ENCODE measurements around the gene SHROOM2.

Gene SHROOM2

DNA sequence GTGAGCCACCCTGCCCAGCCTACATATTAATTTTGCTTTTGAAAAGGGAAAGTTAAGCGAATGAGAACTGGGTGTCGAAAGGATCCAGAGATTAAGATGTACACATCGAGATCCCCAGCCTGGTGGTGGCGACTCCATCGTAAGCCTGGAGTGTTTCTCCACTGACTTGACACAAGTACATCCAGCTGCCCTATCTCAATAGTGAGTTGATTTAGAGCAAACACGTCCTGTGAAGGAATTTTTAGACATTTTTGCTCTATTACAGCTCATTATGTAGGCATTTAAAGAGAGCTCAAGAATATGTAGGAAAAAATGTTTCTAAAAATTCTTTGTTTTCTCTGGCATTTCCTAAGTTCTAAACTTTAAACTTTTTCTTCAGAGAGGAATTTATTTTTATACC, 169.3 kb downstream of the SHROOM2 start:
- no peak for DNase-seq

DNA sequence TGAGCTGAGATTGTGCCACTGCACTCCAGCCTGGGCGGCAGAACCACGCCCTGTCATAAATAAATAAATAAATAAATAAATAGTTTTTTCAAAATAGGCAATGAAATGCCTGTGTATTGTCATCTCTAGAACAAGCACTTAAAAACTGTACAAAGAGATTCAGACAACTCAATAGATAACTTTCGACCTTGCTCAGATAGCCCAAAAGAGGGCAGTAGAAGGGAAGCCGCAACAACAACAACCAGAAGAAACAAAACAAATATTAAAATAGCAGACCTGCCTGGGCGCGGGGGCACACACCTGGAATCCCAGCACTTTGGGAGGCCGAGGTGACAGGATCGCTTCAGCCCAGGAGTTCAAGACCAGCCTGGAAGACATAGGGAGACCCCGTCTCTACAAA, 171.5 kb downstream of the SHROOM2 start:
- no peak for DNase-seq

DNA sequence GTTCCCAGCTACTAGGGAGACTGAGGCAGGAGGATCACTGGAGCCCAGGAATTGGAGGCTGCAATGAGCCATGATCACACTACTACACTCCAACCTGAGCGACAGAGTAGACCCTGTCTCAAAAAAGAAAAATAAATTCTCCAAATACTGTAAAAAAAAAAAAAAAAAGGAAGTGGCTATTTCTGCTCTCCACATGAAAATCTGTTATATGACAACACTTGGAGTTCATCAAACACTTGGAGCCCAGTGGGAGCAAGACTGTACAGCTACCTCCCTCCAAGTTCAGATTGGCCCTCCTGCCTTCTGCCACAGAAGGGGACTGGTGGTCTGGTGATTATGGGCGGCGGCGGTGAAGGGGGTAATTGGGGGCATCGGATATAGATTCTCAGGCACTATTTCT, 172.0 kb downstream of the SHROOM2 start:
- no peak for DNase-seq

DNA sequence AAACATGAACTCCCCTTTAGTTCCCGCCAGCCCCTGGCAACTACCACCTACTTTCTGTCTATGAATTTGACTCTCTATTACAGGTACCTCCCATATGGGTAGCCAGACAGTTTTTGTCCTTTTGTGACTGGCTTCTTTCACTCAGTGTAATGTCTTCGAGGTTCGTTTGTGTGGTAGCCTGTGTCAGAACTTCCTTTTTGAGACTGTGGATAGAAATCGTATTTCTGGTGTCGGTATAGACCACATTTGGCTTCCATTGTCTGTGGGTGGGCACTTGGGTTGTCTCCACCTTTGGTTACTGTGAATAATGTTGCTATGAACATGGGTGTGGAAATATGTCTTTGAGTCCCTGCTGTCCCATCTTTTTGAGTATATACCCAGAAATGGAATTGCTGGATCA, 175.5 kb downstream of the SHROOM2 start:
- DNase-seq, result no peak

DNA sequence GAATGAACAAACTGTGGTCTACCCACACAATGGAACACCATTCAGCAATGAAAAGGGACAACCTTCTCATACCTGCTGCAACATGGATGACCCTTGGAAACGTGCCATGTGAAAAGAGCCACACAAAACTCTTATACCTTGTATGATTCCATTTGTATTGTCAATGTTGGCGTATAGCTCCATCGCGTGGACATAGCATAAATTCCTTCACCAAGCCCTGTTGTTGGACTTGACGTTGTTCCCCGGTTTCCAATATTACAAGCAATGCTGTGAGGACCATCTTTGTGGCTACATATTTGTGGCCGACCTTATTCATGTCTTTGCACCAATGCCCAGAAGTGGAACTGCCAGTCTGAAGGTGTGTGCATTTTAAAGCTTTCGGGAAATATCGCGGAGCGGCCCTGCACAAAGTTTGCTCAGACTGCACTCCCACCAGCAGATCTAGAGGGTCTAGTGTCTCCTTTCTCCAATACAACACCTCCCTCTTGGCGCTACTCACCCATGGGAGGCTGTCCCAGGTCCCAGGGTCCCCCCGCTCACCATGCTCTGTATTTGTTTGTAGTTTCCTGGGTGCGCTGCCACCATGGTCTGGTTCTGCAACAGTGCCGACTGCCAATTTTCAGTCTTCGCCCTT, 180.7 kb downstream of the SHROOM2 start, which contains the start of gene CLDN34:
CLDN34 (plus strand) TSS at position 584 of the 634 bp plus-strand sequence; CDS start at position 584, 0 bp downstream.
- DNase-seq, result no peak

DNA sequence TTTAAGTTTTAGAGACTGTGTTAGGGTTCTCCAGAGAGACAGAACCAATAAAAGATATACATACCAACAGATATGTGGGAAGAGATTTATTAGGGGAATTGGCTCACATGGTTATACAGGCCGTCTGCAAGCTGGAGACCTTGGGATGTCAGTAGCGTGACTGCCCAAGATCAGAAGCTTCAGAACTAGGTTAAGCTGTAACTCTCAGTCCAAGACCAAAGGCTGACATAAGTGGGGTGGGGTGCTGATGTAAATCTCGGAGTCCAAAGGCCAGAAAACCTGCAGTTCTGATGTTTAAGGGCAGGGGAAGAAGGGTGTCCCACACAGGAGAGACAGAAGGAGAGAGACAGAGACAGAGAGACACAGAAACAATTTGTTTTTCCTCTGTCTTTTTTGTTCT, 191.4 kb downstream of the SHROOM2 start:
- DNase-seq, result no peak

DNA sequence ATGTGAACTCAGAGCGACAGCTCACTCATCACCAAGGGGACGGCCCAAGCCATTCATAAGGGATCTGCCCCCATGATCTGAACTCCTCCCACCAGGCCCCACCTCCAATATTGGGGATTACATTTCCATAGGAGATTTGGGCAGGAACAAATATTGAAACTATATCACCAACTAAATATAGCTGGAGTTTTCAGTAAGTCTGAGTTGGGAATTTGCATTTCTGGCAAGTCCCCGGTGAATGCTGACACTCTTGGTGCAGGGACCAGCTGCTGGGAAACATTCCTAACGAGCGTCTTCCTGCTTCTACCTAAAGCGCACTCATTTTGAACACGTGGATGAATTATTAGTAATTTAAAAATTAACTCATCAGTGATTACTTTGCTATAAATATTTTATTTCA, 194.2 kb downstream of the SHROOM2 start:
- DNase-seq, result no peak

DNA sequence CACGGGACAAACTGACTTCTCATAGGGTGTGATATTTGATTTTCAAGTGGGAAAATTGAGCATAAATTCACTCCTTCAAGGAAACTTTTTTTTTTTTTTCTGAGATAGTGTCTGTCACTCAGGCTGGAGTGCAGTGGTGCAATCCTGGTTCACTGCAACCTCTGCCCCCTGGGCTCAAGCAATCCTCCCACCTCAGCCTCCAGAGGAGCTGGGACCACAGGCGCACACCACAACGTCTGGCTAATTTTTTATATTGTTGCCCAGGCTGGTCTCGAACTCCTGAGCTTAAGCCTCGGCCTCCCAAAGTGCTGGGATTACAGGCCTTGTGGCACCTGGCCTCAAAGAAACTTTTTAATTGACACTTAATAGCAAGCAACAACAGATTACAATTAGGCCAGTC, 194.7 kb downstream of the SHROOM2 start:
- no peak for DNase-seq

DNA sequence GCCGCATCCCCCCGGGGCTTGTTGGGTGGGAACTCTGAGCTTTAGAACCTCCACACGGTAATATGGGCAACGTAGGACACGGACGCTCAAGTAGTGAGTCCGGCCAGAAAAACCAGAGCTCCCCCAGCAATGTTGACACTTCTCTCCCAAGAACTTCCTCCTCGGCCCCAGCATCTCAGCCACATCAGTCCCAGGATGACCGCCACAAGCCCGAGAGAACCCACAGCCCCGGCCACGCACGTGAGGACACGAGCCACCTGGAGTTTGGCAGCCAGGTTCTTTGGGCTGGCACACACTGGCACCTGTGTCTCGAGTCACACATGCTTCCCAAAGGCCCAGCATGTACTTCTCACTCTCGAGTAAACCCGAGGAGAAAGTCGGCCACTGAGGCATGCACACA, 197.2 kb downstream of the SHROOM2 start:
- no peak for DNase-seq

DNA sequence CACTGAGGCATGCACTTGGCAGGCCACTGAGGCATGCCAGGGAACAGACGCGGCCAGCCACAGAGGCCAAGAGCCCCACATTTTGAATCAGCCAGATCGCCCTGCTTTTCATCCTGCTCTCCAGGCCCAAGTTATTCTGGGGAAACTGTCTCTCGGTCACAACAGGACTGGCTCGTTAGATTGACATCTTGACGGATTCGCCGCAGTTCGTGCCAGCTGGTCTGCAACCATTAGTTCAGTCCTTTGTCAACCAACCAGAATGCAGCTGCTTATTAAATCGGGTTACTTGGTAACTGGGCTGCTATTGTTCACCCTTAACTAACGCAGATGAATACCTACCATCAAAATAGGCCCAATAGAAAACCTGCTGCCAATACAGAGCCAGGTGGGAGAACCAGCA, 197.6 kb downstream of the SHROOM2 start:
- DNase-seq, result no peak

DNA sequence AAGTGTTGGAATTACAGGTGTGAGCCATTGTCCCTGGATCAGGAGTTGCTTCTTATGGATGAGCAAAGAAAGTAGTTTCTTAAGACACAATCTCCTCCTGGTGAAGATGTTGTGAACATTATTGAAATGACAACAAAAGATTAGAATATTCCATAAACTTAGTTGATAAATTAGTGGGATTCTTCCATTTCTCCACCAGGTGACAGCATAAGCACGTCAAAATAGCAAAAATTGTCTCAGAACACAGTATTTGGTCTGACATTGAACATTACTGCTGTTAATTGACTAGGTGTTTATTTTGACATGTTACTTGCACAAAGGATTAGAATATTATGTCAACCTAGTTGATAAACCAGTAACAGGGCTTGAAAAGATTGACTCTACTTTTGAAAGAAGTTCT, 202.5 kb downstream of the SHROOM2 start:
- DNase-seq, result no peak

DNA sequence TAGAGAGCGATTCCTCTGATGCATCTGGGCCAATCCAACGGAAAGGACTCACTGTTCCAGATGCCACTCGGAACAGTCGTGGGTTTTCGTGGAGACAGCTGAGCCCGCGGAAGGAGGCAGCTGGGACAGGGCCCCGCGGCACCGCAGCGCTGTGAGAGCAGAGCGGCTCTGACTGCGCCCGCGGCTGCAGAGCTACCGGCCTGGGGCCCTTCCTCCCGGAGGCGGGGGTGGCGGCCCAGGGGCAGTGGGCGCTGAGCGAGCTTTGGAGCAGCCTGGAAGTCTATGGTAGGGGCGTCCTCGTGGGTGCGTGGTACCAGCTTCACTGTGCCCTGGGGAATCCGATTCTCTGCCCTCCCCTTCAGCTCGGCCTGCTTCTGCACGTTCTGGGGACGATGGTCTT, 205.8 kb downstream of the SHROOM2 start:
- no peak for DNase-seq

DNA sequence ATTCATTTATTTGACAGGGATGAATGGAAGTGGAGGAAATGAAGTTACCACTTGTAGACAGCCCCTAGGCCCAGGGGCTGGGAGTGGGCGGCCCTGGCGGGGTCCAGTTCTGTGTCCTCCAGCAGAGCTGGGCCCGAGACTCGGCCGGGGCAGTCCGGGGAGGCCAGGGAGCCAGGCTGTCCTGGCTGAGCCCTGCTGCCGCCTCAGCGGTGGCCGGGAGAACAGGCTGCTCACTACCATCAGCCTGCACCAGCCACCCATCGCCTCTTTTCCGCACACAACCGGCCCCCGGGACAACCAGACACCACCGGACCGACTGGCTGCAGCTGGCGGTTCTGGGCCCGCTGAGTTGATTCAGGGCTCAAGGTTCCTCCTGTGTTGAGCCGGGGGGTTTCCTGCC, 206.5 kb downstream of the SHROOM2 start:
- no peak for DNase-seq

DNA sequence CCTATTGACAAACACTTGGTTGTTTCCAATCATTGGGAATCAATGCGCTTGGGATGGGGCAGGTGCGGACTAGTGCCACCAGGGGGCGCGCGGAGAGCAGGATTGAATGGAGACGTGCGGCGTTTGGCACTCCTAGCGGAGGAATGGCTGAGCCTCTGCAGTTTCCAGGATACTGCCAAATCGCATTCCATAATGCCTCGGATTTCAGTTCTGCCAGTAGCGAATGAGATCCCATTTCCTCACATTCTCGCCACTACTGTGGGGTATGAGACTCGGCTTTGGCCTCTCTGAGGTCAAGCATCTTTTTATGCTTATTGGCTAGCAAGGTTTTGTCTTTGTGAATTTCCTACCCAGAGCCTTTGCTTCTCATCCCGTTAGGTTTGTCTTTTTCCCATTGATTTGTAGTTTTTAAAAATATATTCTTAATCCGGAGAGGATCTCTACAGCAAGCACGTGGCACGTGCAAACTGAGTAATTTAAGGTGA, 209.7 kb downstream of the SHROOM2 start:
- no peak for DNase-seq

DNA sequence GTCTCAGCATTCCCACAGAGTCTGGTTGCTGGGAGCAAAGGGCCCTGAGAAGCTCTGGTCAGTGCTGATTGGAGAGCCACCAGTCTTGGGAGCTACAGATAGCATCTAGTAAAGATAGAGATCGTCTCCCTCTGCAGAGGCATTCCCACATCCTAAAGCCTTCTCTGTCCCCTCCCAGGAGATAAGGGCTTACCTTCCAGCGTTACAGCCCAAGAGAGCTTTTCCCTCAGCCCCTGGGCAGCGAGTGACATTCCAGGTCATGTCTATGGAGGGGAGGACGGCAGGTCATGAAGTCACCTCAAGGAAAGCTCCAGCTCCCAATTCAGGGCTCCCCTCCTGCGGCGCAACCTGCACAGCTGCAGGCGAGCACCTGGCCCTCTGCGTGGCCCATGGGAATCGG, 210.8 kb downstream of the SHROOM2 start:
- no peak for DNase-seq

DNA sequence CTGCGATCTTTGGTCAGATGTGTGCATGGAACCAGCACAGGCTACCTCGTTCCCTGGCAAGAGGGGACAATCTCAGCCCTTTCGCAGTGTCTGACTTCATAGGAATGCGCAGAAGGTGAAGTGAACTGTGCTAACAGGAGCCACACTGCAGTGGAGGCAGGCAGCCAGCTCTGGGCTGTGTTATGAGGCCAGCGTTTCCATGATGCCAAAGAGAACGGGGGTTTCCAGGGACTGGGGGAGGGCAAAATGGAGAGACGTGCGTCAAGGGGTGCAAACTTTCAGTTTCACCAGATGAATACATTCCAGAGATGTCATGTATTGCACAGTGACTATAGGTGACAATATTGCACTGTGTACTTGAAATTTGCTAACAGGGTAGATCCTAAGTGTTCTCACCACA, 211.3 kb downstream of the SHROOM2 start:
- no peak for DNase-seq

All from NCI-H187 treated with DMSO at 0.1 percent for 48 hours (cell line).